PFSK-1 (cell line): ENCODE data around the gene CYSRT1.

Experiments
- FOXP2 ChIP-seq: optimal IDR thresholded peaks from 2 replicates; pipeline ENCODE3; 2011; ENCODE audit warnings: borderline replicate concordance, control low read depth, inconsistent platforms; ENCODE audit not compliant: insufficient read depth; ENCODE audit errors: extremely low read length, extremely low read depth
- POLR2AphosphoS5 ChIP-seq: IDR thresholded peaks from 2 replicates; pipeline ENCODE4 v1.6.1; 2012; ENCODE audit warnings: low read depth, mild to moderate bottlenecking, control low read depth, low read length, moderate library complexity
- SIN3A ChIP-seq: IDR thresholded peaks from 2 replicates; pipeline ENCODE4 v1.6.1; 2012; ENCODE audit warnings: mild to moderate bottlenecking, low read length, moderate library complexity, borderline replicate concordance; ENCODE audit not compliant: insufficient read depth
- TAF1 ChIP-seq: IDR thresholded peaks from 2 replicates; pipeline ENCODE4 v1.6.1; 2012; ENCODE audit warnings: low read length, control low read depth, borderline replicate concordance; ENCODE audit not compliant: insufficient read depth
- TF ChIP-seq, protein P1 (sequence below), 2 experiments: IDR thresholded peaks; 2 replicates each; pipeline versions ENCODE4 v1.6.1 to v1.8.0; 2011 to 2012; ENCODE audit warnings: low read depth in 2 of 2, low read length in 2 of 2, control low read depth in 1 of 2, inconsistent platforms in 1 of 2, mild to moderate bottlenecking in 1 of 2, moderate library complexity in 1 of 2; ENCODE audit not compliant: insufficient read depth in 1 of 2

CYSRT1 gene

DNA sequence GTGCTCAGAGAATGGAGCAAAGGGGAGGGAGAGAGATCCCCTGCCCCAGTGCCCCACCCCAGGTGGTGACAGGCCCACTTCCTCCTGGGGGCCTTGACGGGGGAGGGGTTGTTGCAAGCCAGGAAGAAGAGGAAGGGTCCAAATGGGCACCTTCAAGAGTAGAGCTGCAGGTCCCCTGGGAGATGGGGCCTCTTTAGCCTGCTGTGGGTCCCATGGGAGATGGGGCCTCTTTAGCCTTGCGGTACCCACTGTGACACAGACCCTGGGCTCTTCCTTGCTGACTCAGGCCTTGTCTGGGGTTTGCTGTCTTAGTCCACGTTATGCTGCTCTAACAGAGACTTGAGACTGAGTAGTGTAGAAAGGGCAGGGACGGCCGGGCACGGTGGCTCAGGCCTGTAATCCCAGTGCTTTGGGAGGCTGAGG, 43.0 kb downstream of the CYSRT1 start:
- TF ChIP-seq FOXP2 (no peak), TAF1 (no peak), POLR2AphosphoS5 (no peak), SIN3A (no peak)
- TF ChIP-seq, protein P1, sequence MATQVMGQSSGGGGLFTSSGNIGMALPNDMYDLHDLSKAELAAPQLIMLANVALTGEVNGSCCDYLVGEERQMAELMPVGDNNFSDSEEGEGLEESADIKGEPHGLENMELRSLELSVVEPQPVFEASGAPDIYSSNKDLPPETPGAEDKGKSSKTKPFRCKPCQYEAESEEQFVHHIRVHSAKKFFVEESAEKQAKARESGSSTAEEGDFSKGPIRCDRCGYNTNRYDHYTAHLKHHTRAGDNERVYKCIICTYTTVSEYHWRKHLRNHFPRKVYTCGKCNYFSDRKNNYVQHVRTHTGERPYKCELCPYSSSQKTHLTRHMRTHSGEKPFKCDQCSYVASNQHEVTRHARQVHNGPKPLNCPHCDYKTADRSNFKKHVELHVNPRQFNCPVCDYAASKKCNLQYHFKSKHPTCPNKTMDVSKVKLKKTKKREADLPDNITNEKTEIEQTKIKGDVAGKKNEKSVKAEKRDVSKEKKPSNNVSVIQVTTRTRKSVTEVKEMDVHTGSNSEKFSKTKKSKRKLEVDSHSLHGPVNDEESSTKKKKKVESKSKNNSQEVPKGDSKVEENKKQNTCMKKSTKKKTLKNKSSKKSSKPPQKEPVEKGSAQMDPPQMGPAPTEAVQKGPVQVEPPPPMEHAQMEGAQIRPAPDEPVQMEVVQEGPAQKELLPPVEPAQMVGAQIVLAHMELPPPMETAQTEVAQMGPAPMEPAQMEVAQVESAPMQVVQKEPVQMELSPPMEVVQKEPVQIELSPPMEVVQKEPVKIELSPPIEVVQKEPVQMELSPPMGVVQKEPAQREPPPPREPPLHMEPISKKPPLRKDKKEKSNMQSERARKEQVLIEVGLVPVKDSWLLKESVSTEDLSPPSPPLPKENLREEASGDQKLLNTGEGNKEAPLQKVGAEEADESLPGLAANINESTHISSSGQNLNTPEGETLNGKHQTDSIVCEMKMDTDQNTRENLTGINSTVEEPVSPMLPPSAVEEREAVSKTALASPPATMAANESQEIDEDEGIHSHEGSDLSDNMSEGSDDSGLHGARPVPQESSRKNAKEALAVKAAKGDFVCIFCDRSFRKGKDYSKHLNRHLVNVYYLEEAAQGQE (IDR thresholded peaks at IDR 0.05; ENCODE audit: insufficient read depth in 1 of 2, low read depth in 2 of 2, low read length in 2 of 2): no peak

DNA sequence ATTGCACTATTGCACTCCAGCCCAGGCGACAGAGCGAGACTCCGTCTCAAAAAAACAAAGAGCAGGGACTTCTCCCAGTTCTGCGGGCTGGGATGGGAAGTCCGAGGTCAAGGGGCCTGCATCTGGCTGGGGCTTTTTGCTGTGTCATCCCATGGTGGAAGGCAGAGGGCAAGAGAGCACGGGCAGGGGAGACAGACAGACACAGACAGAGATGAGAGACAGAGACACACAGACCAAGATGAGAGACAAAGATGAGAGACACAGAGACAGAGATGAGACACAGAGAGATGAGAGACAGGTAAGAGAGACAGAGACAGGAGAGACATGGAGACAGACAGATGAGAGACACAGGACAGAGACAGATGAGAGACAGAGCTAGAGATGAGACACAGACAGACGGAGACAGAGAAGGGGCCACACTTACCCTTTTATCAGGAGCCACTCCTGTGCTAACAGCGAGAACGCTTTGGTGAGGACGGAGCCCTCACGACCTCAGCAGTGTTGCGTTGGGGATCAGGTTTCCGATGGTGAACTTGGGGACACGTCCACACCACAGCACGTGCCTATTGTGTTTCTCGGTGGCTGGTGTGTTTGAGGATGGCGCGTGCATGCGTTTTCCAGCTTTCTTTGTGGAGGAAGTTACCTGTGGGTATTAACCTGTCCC, 43.7 kb downstream of the CYSRT1 start:
- TF ChIP-seq POLR2AphosphoS5: no peak
- TF ChIP-seq FOXP2: no peak
- TF ChIP-seq, protein P1 (IDR thresholded peaks at IDR 0.05; ENCODE audit: insufficient read depth in 1 of 2, low read depth in 2 of 2, low read length in 2 of 2): no peak
- no peak for TF ChIP-seq SIN3A
- no peak for TF ChIP-seq TAF1

DNA sequence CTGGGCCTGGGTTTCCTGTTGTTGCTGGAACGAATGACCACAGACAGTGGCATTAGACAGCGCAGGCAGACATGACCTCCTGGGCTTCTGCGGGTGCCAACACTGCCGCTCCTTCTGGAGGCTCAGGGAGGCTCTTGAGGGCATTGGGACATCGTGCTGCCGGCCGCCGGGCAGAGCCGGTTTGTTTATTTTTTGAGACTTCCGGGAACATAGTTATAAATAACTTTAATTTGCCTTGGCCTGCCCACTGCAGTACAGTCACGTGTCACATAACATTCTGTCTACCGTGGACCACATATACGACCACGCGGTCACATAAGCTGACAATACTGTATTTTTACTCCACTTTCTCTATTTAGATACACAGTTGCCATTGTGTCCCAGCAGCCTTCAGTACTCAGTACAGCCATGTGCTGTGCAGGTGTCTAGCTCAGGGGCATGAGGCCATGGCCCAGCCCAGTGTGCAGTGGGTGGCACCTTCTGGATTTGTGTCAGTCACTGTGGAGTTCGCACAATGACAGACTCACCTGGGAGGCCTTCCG, 44.3 kb downstream of the CYSRT1 start:
- no peak for TF ChIP-seq TAF1
- no peak for TF ChIP-seq SIN3A
- TF ChIP-seq POLR2AphosphoS5: no peak
- TF ChIP-seq, protein P1 (IDR thresholded peaks at IDR 0.05; ENCODE audit: insufficient read depth in 1 of 2, low read depth in 2 of 2, low read length in 2 of 2): no peak
- no peak for TF ChIP-seq FOXP2

DNA sequence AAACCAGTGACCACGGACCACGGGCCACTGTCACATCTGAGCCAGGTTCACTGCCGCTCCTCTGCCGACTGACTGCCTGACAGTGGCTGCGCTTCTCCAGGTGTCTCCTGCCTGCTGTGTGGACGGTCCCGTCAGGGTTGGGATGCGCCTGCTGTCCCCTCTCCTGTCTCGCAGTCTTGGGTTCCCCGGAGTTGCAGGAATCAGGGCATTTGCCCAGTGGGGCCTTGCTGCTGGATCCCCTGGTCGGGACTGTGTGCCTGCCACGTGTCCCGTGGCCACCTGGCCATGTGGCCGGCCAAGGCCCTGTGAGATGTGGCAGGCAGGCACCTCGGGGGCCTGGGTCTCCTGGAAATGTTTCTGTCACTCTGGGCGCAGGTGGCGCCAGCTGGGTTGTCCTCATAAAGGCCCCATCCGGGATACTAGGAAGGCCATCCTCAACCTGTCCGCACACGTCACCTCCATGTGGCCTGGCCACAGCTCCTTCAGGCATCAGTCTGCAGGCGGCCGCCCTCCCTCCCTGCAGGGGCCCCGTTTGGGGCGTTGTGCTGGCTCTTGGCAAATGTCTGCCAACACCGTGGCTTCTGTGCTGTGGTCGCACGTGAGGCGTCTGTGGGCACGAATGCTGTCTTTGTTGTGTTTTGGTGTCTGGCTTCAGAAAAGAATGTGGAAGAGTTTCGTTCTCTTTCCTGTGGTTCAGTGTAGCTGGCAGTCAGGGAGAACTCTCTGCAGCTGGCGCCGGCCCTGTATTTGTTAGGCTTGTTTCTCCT, 46.1 kb downstream of the CYSRT1 start:
- TF ChIP-seq, protein P1 (IDR thresholded peaks at IDR 0.05; ENCODE audit: insufficient read depth in 1 of 2, low read depth in 2 of 2, low read length in 2 of 2): no peak
- TF ChIP-seq TAF1 (no peak), SIN3A (no peak), POLR2AphosphoS5 (no peak), FOXP2 (no peak)
